ENCODE results near the gene CDC27. TPM values are rescaled to one million over a fixed set of nuclear protein-coding genes. Genes with fewer than 3 reads are reported as not detected.
A peak's percentile ranks its signal among the peaks of the same experiment; 100 is the strongest.

CDC27 gene
- total RNA-seq, 1 experiment from 2014 or later: 120 TPM

GRCh38 chr17:47070266-47070665 is 118.8 kb downstream of the CDC27 start:
- peak; percentile 90 for DNase-seq (ENCODE audit: low spot score)

Other genes with a start within 250 kb of the CDC27 start
- not detected in 2 replicates for gene RPRML, start 210.0 kb downstream of the CDC27 start, total RNA-seq (2014; rRNA removed; shearing (Covaris generic))
- not detected in 2 replicates for gene MYL4, start 20.1 kb upstream of the CDC27 start, total RNA-seq (2014; rRNA removed; shearing (Covaris generic))
- not detected in 2 replicates for gene ITGB3, start 64.5 kb upstream of the CDC27 start, total RNA-seq (2014; rRNA removed; shearing (Covaris generic))
- not detected in 2 replicates for gene EFCAB13, start 134.7 kb upstream of the CDC27 start, total RNA-seq (2014; rRNA removed; shearing (Covaris generic))

Data from A172 (cell line).